Fibroblast of the aortic adventitia (primary cell): Measurements from ENCODE around the gene GUCY1A2. TPM values are rescaled to one million over a fixed set of nuclear protein-coding genes. Genes with fewer than 3 reads are reported as not detected.

ENCODE experiments used
- DNase-seq: peaks from one replicate; pipeline ENCODE4 v3.0.0-alpha.2; 2010; ENCODE audit warnings: low read depth
- H3K4me3 ChIP-seq: 2 replicates; pipeline ENCODE4 v1.5.1; 2011; ENCODE audit warnings: low read depth, mild to moderate bottlenecking, control low read depth, low read length, moderate library complexity
- total RNA-seq: library from RNA; depleted of rRNA; stranded (reverse); fragments of >200 nt; gene quantifications from 2 replicates; pipeline ENCODE4 v1.2.3, GENCODE V29; 2012; ENCODE audit warnings: low replicate concordance
- TF ChIP-seq, protein P1 (sequence below): IDR thresholded peaks from 2 replicates; pipeline ENCODE4 v1.5.1; 2011; ENCODE audit warnings: mild to moderate bottlenecking, low read length, control low read depth, inconsistent platforms; ENCODE audit not compliant: insufficient read depth

Gene GUCY1A2
- total RNA-seq, 1 donor = 1.1 TPM

DNA sequence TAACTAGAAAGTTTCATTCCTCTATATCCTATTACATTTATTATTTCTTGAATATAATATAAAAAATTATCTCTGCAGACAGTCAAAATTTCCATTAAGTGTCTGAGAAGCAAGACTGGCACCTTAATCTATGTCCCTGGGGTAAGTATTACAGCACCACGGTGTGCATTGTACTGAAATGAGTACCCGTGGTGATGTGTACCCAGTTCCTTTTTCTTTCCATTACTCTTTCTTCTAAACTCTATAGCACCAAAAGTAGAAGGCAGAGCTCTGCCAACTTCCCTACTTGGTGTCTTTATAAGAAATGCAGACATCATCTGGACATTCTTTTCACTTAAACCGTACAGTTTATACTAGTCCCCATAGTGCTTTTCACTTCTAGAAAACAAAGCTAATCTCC is 161.7 kb downstream of the GUCY1A2 start:
- no peak overlapping the region for H3K4me3 ChIP-seq
- no peak for DNase-seq
- TF ChIP-seq, protein P1, sequence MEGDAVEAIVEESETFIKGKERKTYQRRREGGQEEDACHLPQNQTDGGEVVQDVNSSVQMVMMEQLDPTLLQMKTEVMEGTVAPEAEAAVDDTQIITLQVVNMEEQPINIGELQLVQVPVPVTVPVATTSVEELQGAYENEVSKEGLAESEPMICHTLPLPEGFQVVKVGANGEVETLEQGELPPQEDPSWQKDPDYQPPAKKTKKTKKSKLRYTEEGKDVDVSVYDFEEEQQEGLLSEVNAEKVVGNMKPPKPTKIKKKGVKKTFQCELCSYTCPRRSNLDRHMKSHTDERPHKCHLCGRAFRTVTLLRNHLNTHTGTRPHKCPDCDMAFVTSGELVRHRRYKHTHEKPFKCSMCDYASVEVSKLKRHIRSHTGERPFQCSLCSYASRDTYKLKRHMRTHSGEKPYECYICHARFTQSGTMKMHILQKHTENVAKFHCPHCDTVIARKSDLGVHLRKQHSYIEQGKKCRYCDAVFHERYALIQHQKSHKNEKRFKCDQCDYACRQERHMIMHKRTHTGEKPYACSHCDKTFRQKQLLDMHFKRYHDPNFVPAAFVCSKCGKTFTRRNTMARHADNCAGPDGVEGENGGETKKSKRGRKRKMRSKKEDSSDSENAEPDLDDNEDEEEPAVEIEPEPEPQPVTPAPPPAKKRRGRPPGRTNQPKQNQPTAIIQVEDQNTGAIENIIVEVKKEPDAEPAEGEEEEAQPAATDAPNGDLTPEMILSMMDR = no peak

DNA sequence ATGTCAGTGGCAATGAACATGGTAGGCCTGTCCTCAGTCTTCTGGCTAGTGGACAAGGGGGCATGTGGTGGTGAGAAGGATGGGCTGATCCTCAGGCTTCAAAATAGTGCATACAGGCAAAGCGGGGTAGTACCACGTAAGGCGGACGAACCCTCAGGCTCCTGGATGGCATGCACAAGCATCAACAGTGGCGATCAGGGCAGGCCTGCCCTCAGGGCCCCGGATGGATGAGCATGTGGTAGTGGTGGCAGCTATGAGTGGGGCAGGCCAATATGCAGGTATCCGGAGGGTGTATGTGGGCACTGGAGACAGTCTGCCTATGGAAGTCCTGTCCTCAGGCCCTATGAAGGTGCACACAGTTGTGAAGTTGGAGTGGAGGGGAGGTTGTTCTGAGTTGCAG is 163.8 kb downstream of the GUCY1A2 start:
- H3K4me3 ChIP-seq = no peak overlapping the region
- no peak for DNase-seq
- TF ChIP-seq, protein P1 = no peak

DNA sequence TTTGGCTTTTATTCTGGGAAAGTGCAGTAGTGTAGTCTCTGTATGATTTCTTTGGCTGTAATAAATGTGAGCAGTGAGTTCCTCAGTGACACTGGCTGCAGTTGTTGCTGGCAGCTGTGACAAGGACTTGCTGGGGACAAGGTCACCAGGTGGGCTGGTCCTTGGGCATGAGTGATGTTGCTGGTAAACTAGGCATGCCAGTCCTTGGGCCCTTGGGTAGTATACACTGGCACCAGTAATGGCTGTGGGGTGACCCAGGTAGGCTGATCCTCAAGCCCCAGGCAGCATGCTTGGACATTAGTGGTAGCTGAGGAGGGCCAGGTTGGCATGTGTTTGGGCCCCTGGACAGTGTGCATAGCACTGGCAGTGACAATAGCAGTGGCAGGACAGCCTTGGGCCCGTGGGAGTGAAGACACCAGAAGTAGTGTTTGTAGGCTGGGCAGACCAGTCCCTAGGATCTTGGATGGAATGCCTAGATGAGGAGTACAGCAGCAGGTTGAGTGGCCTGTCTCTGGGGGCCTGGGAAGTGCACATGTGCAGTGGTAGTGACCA is 164.3 kb downstream of the GUCY1A2 start:
- no peak for DNase-seq
- no peak overlapping the region for H3K4me3 ChIP-seq
- TF ChIP-seq, protein P1 = no peak

DNA sequence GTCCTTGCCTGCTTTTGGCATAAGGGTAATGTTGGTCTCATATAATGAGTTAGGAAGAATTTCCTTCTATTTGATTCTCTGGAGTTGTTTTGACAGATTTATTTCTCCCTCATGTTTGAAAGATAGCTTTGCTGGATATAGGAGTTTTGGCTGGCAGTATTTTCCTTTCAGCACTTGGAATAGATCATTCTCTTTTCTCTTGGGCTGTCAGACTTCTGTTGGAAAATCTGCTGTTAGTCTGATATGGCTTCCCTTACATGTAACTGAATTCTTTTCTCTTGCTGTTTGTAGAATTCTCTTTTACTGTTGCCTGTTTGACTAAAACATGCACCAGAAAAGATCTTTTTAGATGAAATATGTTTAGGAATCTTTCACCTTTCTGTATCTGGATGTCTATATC is 165.5 kb downstream of the GUCY1A2 start:
- H3K4me3 ChIP-seq = no peak overlapping the region
- DNase-seq = no peak
- TF ChIP-seq, protein P1 = no peak

DNA sequence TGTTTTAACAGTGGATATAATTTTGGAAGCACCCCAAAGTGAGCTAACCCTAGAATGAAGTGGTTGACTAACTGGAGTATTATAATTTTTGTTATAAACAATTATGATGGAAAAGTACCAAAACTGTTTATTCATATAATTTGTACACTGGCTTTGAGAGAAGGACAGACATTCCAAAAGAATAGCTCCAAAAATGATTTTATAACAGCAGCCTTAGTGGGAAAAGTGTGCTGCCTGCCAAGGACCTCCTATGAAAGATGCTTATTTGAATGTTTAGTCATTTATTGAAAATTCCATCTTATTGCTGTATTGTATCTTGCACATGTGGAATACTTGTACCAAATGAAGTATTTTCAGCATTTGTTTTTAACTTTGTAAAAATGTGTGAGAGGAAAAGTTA is 169.8 kb downstream of the GUCY1A2 start:
- TF ChIP-seq, protein P1 = no peak

DNA sequence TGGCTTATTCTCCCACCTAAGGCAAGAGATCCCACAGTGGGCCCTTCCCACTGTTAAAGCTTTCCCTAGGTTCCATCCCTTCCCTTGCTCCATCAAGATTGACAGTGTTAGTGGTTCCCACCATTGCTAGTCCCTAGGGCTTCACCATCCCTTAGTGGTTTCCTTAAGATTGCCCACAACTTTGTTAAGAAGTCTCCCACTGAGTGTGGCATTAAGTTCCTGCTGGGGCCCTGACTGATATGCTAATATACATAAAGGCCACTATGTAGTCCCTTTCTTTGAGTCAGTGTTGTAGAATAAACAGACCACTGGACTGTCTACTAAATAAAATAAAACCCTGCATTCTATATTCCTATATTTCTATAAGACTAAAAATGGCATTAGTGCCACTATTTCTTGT is 176.1 kb downstream of the GUCY1A2 start:
- DNase-seq = no peak
- no peak overlapping the region for H3K4me3 ChIP-seq
- TF ChIP-seq, protein P1 = no peak

More for the DNA sequence above, 169.8 kb downstream of the GUCY1A2 start:
- DNase-seq = no peak
- no peak overlapping the region for H3K4me3 ChIP-seq

DNA sequence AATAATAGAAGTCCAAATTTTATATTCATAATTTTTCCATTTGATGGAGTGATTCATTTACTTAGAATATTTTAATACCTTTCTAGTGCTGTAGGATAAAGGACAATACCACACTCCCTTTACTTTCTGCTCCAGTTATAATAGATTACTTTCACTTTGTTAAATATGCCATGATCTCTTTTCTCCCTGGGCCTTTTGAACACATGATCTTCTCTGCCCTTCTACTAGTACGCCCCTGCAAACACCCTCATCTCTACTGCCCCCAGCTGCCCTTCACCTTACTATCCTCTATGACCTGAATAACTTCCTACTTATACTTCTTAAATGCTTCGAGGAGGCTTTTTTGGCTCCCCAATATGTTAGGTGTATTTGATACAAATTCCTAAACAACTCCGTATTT is 177.3 kb downstream of the GUCY1A2 start:
- no peak for DNase-seq
- TF ChIP-seq, protein P1 = no peak
- H3K4me3 ChIP-seq = no peak overlapping the region
